Measurements from ENCODE around the gene FBXL20.

DNA sequence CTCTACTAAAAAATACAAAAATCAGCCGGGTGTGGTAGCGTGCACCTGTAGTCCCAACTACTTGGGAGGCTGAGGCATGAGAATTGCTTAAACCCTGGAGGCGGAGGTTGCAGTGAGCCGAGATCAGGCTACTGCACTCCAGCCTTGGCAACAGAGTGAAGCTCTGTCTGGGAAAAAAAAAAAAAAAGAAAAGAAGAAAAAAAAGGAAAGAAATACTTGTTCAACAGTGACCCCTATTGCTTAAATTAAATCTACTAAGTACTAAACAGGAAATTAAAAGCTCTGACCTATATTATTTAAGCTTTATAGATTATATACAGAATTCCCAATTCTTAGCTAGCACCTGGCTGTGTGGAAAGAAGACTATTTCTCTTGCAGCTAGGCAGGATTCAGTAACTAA is 48.9 kb downstream of the FBXL20 start:
- TF ChIP-seq RFX5 (IDR thresholded peaks at IDR 0.05; ENCODE audit: low read length) (no peak), SMC3 (IDR thresholded peaks at IDR 0.05; ENCODE audit: low read depth, low read length) (no peak), POLR2AphosphoS5 (IDR thresholded peaks at IDR 0.05; ENCODE audit: low read depth, low read length) (no peak), EZH2phosphoT487 (IDR thresholded peaks at IDR 0.05; ENCODE audit: borderline replicate concordance, low read depth) (no peak), NFIC (IDR thresholded peaks at IDR 0.05; ENCODE audit: borderline replicate concordance) (no peak)
- TF ChIP-seq, protein P1, sequence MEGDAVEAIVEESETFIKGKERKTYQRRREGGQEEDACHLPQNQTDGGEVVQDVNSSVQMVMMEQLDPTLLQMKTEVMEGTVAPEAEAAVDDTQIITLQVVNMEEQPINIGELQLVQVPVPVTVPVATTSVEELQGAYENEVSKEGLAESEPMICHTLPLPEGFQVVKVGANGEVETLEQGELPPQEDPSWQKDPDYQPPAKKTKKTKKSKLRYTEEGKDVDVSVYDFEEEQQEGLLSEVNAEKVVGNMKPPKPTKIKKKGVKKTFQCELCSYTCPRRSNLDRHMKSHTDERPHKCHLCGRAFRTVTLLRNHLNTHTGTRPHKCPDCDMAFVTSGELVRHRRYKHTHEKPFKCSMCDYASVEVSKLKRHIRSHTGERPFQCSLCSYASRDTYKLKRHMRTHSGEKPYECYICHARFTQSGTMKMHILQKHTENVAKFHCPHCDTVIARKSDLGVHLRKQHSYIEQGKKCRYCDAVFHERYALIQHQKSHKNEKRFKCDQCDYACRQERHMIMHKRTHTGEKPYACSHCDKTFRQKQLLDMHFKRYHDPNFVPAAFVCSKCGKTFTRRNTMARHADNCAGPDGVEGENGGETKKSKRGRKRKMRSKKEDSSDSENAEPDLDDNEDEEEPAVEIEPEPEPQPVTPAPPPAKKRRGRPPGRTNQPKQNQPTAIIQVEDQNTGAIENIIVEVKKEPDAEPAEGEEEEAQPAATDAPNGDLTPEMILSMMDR (IDR thresholded peaks at IDR 0.05), result peak; percentile 30
- TF ChIP-seq, protein P2, sequence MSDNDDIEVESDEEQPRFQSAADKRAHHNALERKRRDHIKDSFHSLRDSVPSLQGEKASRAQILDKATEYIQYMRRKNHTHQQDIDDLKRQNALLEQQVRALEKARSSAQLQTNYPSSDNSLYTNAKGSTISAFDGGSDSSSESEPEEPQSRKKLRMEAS (IDR thresholded peaks at IDR 0.05; ENCODE audit: low read depth), result no peak

All from SK-N-SH (cell line).